ENCODE results near the gene PRKAA1.
"Not testable (repeated sequence)": the region's sequence is repeated elsewhere in the genome, so short reads cannot be mapped to it uniquely, and the experiment has no call there.

PRKAA1 gene

DNA sequence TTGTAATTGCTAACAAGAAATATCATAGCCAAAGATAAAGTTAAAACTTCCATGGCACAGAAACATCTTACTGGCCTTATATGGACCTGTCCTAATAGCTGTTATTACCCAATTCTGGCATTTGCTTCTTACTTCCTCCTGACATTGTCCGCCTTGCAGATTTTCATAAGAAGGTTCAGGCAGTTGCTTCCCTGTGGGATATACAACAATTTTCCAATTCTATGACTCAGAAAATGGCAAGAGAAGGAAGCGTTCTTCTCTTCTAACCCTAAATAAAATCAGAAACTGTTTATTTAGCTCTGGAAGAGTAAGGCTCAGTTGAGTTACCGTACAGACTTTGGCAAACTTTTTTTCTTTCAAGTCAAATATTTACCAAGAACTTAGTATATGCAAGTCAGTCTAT, 1.7 kb downstream of the PRKAA1 start:
- Histone ChIP-seq H3K27ac (ENCODE audit: low read length) (no peak overlapping the region; the same call in 1 of the 2 replicates), H4K20me1 (ENCODE audit: insufficient read depth, low read length) (peaks cover 35% of the 10 kb centered on the region; the same call in 1 of the 2 replicates), H3K36me3 (ENCODE audit: insufficient read depth, low read length) (peaks cover 10% of the 10 kb centered on the region; the same call in 1 of the 2 replicates), H3K27me3 (ENCODE audit: insufficient read depth, low read length, poor library complexity) (no peaks in the 10 kb centered on the region), H3K79me2 (ENCODE audit: insufficient read depth, low read length) (peaks cover 64% of the 10 kb centered on the region), H3K4me1 (ENCODE audit: insufficient read depth, low read length) (peaks cover 38% of the 10 kb centered on the region), H3K4me3 (ENCODE audit: low read depth in 1 of 2, low read length in 2 of 2) (peak overlapping the region; percentile 93 to 99), H3K9me3 (ENCODE audit: insufficient read depth, low read length, severe bottlenecking) (no peaks in the 10 kb centered on the region), H3K4me2 (ENCODE audit: insufficient read depth, low read length) (peak overlapping the region; percentile 97), H2AFZ (ENCODE audit: low read depth, low read length) (no peak overlapping the region), H3K9ac (ENCODE audit: low read depth, low read length) (peak overlapping the region; percentile 75)
- no peak for TF ChIP-seq EZH2 (IDR thresholded peaks at IDR 0.05; ENCODE audit: borderline replicate concordance, low read depth, low read length, severe bottlenecking)
- TF ChIP-seq, protein P1, sequence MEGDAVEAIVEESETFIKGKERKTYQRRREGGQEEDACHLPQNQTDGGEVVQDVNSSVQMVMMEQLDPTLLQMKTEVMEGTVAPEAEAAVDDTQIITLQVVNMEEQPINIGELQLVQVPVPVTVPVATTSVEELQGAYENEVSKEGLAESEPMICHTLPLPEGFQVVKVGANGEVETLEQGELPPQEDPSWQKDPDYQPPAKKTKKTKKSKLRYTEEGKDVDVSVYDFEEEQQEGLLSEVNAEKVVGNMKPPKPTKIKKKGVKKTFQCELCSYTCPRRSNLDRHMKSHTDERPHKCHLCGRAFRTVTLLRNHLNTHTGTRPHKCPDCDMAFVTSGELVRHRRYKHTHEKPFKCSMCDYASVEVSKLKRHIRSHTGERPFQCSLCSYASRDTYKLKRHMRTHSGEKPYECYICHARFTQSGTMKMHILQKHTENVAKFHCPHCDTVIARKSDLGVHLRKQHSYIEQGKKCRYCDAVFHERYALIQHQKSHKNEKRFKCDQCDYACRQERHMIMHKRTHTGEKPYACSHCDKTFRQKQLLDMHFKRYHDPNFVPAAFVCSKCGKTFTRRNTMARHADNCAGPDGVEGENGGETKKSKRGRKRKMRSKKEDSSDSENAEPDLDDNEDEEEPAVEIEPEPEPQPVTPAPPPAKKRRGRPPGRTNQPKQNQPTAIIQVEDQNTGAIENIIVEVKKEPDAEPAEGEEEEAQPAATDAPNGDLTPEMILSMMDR (IDR thresholded peaks at IDR 0.05; ENCODE audit: borderline replicate concordance, extremely low read depth, low read length, poor library complexity, severe bottlenecking) = no peak
- ATAC-seq (ENCODE audit: insufficient read depth, low read depth) = no peak
- DNase-seq = no peak

DNA sequence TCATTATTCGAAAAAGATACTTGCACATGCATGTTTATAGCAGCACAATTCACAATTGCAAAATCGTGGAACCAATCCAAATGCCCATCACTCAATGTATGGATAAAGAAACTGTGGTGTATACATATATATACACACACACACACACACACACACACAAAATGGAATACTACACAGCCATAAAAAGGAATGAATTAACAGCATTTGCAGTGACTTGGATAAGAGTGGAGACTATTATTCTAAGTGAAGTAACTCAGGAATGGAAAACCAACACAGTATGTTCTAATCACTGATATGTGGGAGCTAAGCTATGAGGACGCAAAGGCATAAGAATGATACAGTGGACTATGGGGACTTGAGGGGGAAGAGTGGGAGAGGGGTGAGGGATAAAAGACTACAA, 3.3 kb downstream of the PRKAA1 start:
- not testable (repeated sequence) for H3K4me2 ChIP-seq (ENCODE audit: insufficient read depth, low read length); H3K27me3 ChIP-seq (ENCODE audit: insufficient read depth, low read length, poor library complexity); DNase-seq; H3K9me3 ChIP-seq (ENCODE audit: insufficient read depth, low read length, severe bottlenecking); H3K36me3 ChIP-seq (ENCODE audit: insufficient read depth, low read length); ATAC-seq (ENCODE audit: insufficient read depth, low read depth); H3K9ac ChIP-seq (ENCODE audit: low read depth, low read length); H3K27ac ChIP-seq (ENCODE audit: low read length); H3K4me3 ChIP-seq (ENCODE audit: low read depth in 1 of 2, low read length in 2 of 2); H2AFZ ChIP-seq (ENCODE audit: low read depth, low read length)
- peaks cover 81% of the 10 kb centered on the region for H3K79me2 ChIP-seq (ENCODE audit: insufficient read depth, low read length)
- peaks cover 46% of the 10 kb centered on the region for H4K20me1 ChIP-seq (ENCODE audit: insufficient read depth, low read length)
- H3K4me1 ChIP-seq (ENCODE audit: insufficient read depth, low read length) = peaks cover 37% of the 10 kb centered on the region

DNA sequence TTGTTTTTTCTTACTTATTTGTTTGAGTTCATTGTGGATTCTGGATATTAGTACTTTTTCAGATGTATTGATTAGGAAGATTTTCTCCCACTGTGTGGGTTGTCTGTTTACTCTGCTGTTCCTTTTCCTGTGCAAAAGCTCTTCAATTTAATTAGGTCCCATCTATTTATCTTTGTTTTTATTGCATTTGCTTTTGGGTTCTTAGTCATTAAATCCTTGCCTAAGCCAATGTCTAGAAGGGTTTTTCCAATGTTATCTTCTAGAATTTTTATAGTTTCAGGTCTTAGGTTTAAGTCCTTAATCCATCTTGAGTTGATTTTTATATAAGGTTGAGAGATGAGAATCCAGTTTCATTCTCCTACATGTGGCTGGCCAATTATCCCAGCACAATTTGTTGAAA, 3.8 kb downstream of the PRKAA1 start:
- ATAC-seq (ENCODE audit: insufficient read depth, low read depth); DNase-seq; H2AFZ ChIP-seq (ENCODE audit: low read depth, low read length); H3K9ac ChIP-seq (ENCODE audit: low read depth, low read length); H3K9me3 ChIP-seq (ENCODE audit: insufficient read depth, low read length, severe bottlenecking); H3K27ac ChIP-seq (ENCODE audit: low read length); H3K4me3 ChIP-seq (ENCODE audit: low read depth in 1 of 2, low read length in 2 of 2); H3K27me3 ChIP-seq (ENCODE audit: insufficient read depth, low read length, poor library complexity); H3K4me2 ChIP-seq (ENCODE audit: insufficient read depth, low read length): not testable (repeated sequence)
- Histone ChIP-seq H3K36me3 (ENCODE audit: insufficient read depth, low read length) (peaks cover 11% of the 10 kb centered on the region; the same call in 1 of the 2 replicates), H3K4me1 (ENCODE audit: insufficient read depth, low read length) (peaks cover 32% of the 10 kb centered on the region), H3K79me2 (ENCODE audit: insufficient read depth, low read length) (peaks cover 86% of the 10 kb centered on the region), H4K20me1 (ENCODE audit: insufficient read depth, low read length) (peaks cover 49% of the 10 kb centered on the region)

DNA sequence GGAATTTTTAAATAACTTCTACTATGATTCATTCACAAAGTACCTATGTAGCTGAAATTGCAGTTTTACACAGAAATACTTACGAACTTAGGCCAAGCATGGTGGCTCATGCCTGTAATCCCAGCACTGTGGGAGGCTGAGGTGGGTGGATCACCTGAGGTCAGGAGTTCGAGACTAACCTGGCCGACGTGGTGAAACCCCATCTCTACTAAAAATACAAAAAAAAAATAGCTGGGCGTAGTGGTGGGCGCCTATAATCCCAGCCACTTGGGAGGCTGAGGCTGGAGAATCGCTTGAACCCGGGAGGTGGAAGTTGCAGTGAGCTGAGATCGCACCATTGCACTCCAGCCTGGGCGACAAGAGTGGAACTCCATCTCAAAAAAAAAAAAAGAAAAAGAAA, 5.5 kb downstream of the PRKAA1 start:
- Histone ChIP-seq H3K4me1 (ENCODE audit: insufficient read depth, low read length) (peaks cover 21% of the 10 kb centered on the region), H3K79me2 (ENCODE audit: insufficient read depth, low read length) (peaks cover 100% of the 10 kb centered on the region), H4K20me1 (ENCODE audit: insufficient read depth, low read length) (peaks cover 63% of the 10 kb centered on the region), H3K36me3 (ENCODE audit: insufficient read depth, low read length) (peaks cover 22% of the 10 kb centered on the region)
- not testable (repeated sequence) for DNase-seq; H3K4me2 ChIP-seq (ENCODE audit: insufficient read depth, low read length); H3K9ac ChIP-seq (ENCODE audit: low read depth, low read length); H3K27ac ChIP-seq (ENCODE audit: low read length); H2AFZ ChIP-seq (ENCODE audit: low read depth, low read length); ATAC-seq (ENCODE audit: insufficient read depth, low read depth); H3K4me3 ChIP-seq (ENCODE audit: low read depth in 1 of 2, low read length in 2 of 2); H3K9me3 ChIP-seq (ENCODE audit: insufficient read depth, low read length, severe bottlenecking); H3K27me3 ChIP-seq (ENCODE audit: insufficient read depth, low read length, poor library complexity)

DNA sequence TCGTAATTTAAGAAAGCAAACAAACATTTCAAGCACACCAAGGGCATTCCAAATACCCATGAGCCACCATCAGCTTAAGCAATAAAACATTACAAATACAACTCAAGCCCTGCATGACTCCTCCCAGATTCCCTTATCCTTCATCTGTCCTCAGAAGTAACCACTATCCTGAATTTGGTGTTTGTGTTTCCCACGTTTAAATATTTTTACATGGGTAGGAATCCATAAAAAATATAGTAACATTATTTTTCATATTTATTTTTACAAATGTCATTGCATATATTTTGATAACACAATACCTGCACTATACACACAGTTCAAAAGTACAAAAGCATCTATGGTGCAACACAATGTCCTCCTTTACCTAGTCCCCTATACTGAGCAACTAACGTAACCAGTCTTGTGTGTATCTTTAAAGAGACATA, 6.4 kb downstream of the PRKAA1 start:
- H3K27ac ChIP-seq (ENCODE audit: low read length) = no peak overlapping the region
- ATAC-seq (ENCODE audit: insufficient read depth, low read depth) (no peak), DNase-seq (no peak)
- peaks cover 22% of the 10 kb centered on the region for H3K36me3 ChIP-seq (ENCODE audit: insufficient read depth, low read length)
- no peak overlapping the region; the same call in 1 of the 2 replicates for H3K4me2 ChIP-seq (ENCODE audit: insufficient read depth, low read length)
- peaks cover 2% of the 10 kb centered on the region for H3K9me3 ChIP-seq (ENCODE audit: insufficient read depth, low read length, severe bottlenecking)
- no peak overlapping the region for H3K4me3 ChIP-seq (ENCODE audit: low read depth in 1 of 2, low read length in 2 of 2)
- H3K4me1 ChIP-seq (ENCODE audit: insufficient read depth, low read length) = peaks cover 15% of the 10 kb centered on the region
- H3K9ac ChIP-seq (ENCODE audit: low read depth, low read length) = no peak overlapping the region
- TF ChIP-seq EZH2 (IDR thresholded peaks at IDR 0.05; ENCODE audit: borderline replicate concordance, low read depth, low read length, severe bottlenecking) = no peak
- TF ChIP-seq, protein P1 (IDR thresholded peaks at IDR 0.05; ENCODE audit: borderline replicate concordance, extremely low read depth, low read length, poor library complexity, severe bottlenecking) = no peak
- H4K20me1 ChIP-seq (ENCODE audit: insufficient read depth, low read length) = peaks cover 55% of the 10 kb centered on the region
- H3K27me3 ChIP-seq (ENCODE audit: insufficient read depth, low read length, poor library complexity) = no peaks in the 10 kb centered on the region
- no peak overlapping the region for H2AFZ ChIP-seq (ENCODE audit: low read depth, low read length)
- H3K79me2 ChIP-seq (ENCODE audit: insufficient read depth, low read length) = peaks cover 100% of the 10 kb centered on the region
